T-helper 2 cell treated with Interferon-gamma antibody and Interleukin-4, amounts not matched to agents 5 μg/mL and 100 μg/mL, for 36 hours (primary cell): ENCODE measurements around the gene PRKAR1B.
"Not testable (repeated sequence)": the region's sequence is repeated elsewhere in the genome, so short reads cannot be mapped to it uniquely, and the experiment has no call there.

ENCODE experiments used
- DNase-seq: peaks from one replicate; pipeline ENCODE4 v3.0.0; 2021; ENCODE audit warnings: low spot score
- H3K27ac Mint-ChIP-seq: one replicate; pipeline ENCODE4 v1.8.0; 2021; ENCODE audit warnings: mild to moderate bottlenecking, mixed read lengths
- H3K27me3 Mint-ChIP-seq: one replicate; pipeline ENCODE4 v1.8.0; 2021; ENCODE audit warnings: low read depth, mixed read lengths
- H3K36me3 Mint-ChIP-seq: one replicate; pipeline ENCODE4 v1.8.0; 2021; ENCODE audit warnings: low read depth, mixed read lengths
- H3K4me1 Mint-ChIP-seq: one replicate; pipeline ENCODE4 v1.8.0; 2021; ENCODE audit warnings: low read depth, mixed read lengths
- H3K4me3 Mint-ChIP-seq: one replicate; pipeline ENCODE4 v1.8.0; 2022; ENCODE audit warnings: mild to moderate bottlenecking, moderate library complexity, mixed read lengths
- H3K9me3 Mint-ChIP-seq: one replicate; pipeline ENCODE4 v1.8.0; 2021; ENCODE audit warnings: mixed read lengths

Gene PRKAR1B

GRCh38 chr7:557558-557881, 169.6 kb downstream of the PRKAR1B start:
- Mint-ChIP-seq H3K27ac (no peak overlapping the region), H3K9me3 (no peaks in the 10 kb centered on the region), H3K4me3 (no peak overlapping the region), H3K36me3 (no peaks in the 10 kb centered on the region), H3K4me1 (peaks cover 3% of the 10 kb centered on the region), H3K27me3 (no peaks in the 10 kb centered on the region)
- DNase-seq = no peak

DNA sequence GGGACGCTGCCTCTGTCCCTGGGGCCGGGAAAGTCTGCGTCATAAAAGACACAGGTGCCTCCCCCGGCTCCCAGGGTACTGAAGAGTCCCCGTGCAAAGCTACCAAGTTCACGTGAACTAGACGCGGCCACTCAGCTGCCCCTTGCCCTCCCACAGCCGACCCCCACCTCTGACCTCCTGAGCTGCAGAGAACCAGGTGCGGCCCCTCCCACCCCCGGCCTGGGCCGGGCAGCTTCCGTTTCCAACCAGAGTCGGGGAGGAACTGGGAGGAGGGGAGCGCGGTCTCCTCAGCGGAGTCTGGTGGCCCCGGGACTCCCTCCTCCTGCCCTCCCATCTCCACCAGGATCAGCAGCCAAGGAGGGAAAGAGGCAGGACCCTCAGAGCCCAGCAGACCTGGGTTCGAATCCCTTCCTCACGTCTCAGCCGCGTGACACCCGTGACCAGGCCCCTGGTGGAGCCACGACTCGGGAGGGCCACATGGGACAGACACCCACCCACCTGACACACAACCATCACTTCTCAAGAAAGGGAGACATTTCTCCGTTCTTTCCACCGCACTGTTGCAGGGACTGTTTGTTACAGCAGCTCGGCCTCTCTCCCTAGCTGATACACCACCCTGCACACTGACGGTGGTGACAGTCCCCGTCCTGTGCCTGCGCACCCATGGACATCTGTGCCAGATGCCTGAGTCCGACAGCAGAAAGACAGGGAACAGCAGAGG, 170.1 kb downstream of the PRKAR1B start:
- H3K27me3 Mint-ChIP-seq = no peaks in the 10 kb centered on the region
- DNase-seq = no peak
- no peaks in the 10 kb centered on the region for H3K4me1 Mint-ChIP-seq
- H3K36me3 Mint-ChIP-seq = no peaks in the 10 kb centered on the region
- no peak overlapping the region for H3K27ac Mint-ChIP-seq
- no peaks in the 10 kb centered on the region for H3K9me3 Mint-ChIP-seq
- H3K4me3 Mint-ChIP-seq = no peak overlapping the region

- H3K27ac Mint-ChIP-seq = no peak overlapping the region
- no peak for DNase-seq
- no peak overlapping the region for H3K4me3 Mint-ChIP-seq
- no peaks in the 10 kb centered on the region for H3K9me3 Mint-ChIP-seq
- H3K27me3 Mint-ChIP-seq = no peaks in the 10 kb centered on the region
- H3K4me1 Mint-ChIP-seq = no peaks in the 10 kb centered on the region
- H3K36me3 Mint-ChIP-seq = no peaks in the 10 kb centered on the region
Measured at GRCh38 chr7:556291-556826, 170.7 kb downstream of the PRKAR1B start.

- DNase-seq = no peak
- no peak overlapping the region for H3K4me3 Mint-ChIP-seq
- H3K36me3 Mint-ChIP-seq = no peaks in the 10 kb centered on the region
- no peaks in the 10 kb centered on the region for H3K9me3 Mint-ChIP-seq
- no peaks in the 10 kb centered on the region for H3K4me1 Mint-ChIP-seq
- H3K27me3 Mint-ChIP-seq = no peaks in the 10 kb centered on the region
- H3K27ac Mint-ChIP-seq = no peak overlapping the region
Measured at GRCh38 chr7:555551-556160, 171.4 kb downstream of the PRKAR1B start.

GRCh38 chr7:553636-554111, 173.4 kb downstream of the PRKAR1B start:
- Mint-ChIP-seq H3K27ac (no peak overlapping the region), H3K4me3 (no peak overlapping the region), H3K27me3 (no peaks in the 10 kb centered on the region), H3K4me1 (no peaks in the 10 kb centered on the region), H3K9me3 (no peaks in the 10 kb centered on the region), H3K36me3 (peaks cover 4% of the 10 kb centered on the region)
- no peak for DNase-seq

DNA sequence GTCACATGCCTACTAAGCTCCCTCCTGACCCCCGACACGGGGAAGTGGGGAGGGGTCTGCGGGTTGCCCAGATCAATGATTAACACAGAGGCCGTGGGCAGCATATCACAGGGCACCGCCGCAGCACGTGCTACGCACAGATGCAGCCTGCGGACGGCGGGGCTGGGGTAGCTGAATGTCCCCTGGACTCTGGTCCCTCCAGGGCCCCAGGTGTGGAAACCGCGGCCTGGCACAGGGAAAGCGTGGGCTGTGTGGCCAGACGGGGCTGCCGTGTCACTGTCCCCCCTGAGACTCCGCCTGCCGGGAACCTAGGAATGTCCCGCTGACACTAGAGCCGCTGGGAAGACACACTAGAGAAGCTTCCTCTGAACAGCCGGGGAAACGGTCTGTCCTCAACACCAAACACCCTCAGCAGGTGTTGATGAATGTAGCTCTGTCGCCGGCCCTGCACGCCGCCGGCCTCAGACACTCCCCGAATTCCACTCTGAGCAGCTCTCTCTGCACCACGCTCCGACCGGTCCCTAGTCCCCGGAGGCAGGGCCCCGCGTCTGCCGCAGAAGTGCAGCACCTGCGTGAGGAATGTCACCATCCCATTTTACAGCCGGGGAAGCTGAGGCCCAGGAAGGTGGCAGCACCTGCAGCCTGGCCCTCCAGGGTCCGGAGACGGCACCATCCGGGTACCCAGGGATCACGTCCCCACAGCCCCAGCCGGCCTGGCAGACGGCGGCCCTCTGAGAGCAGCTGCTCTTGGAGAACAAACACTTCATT, 174.0 kb downstream of the PRKAR1B start:
- Mint-ChIP-seq H3K4me3 (no peak overlapping the region), H3K9me3 (no peaks in the 10 kb centered on the region), H3K4me1 (no peaks in the 10 kb centered on the region), H3K36me3 (peaks cover 4% of the 10 kb centered on the region), H3K27ac (no peak overlapping the region), H3K27me3 (no peaks in the 10 kb centered on the region)
- DNase-seq = no peak

DNA sequence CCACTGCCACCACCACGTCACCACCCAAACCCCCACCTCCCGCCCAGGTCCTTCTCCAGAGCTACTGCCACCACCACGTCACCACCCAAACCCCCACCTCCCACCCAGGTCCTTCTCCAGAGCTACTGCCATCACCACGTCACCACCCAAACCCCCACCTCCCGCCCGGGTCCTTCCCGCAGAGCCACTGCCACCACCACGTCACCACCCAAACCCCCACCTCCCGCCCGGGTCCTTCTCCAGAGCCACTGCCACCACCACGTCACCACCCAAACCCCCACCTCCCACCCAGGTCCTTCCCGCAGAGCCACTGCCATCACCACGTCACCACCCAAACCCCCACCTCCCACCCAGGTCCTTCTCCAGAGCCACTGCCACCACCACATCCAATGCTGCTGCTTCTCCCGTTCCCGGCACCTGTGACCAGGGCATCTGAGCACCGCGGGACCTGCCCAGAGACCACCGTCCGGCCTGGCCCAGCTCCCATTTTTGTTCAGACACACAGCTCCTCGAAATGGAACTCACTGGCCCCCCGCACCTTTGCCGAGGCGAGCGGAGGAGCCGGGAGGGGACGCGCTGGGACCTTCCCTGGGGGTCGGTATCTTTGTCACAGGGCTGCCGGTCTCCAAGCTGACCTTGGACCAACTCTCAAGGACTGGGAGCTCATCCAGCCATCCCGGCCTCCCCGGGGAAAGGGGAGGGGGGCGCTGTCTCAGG, 174.8 kb downstream of the PRKAR1B start:
- not testable (repeated sequence) for H3K9me3 Mint-ChIP-seq, H3K36me3 Mint-ChIP-seq, H3K4me3 Mint-ChIP-seq, H3K27ac Mint-ChIP-seq, H3K27me3 Mint-ChIP-seq, H3K4me1 Mint-ChIP-seq, DNase-seq

GRCh38 chr7:551615-551970, 175.5 kb downstream of the PRKAR1B start:
- not testable (repeated sequence) for H3K9me3 Mint-ChIP-seq, DNase-seq, H3K27me3 Mint-ChIP-seq, H3K36me3 Mint-ChIP-seq, H3K27ac Mint-ChIP-seq, H3K4me1 Mint-ChIP-seq, H3K4me3 Mint-ChIP-seq

- Mint-ChIP-seq H3K9me3 (no peaks in the 10 kb centered on the region), H3K4me3 (no peak overlapping the region), H3K4me1 (no peaks in the 10 kb centered on the region), H3K36me3 (peaks cover 4% of the 10 kb centered on the region), H3K27me3 (no peaks in the 10 kb centered on the region), H3K27ac (no peak overlapping the region)
- DNase-seq = no peak
Measured at GRCh38 chr7:550881-551614, 176.0 kb downstream of the PRKAR1B start.

GRCh38 chr7:549891-550625, 177.0 kb downstream of the PRKAR1B start:
- Mint-ChIP-seq H3K27ac (no peak overlapping the region), H3K4me3 (no peak overlapping the region), H3K4me1 (no peaks in the 10 kb centered on the region), H3K9me3 (peaks cover 4% of the 10 kb centered on the region), H3K36me3 (peaks cover 4% of the 10 kb centered on the region), H3K27me3 (no peaks in the 10 kb centered on the region)
- no peak for DNase-seq

- Mint-ChIP-seq H3K27me3 (no peaks in the 10 kb centered on the region), H3K9me3 (peaks cover 4% of the 10 kb centered on the region), H3K36me3 (peaks cover 4% of the 10 kb centered on the region), H3K27ac (no peak overlapping the region), H3K4me1 (no peaks in the 10 kb centered on the region), H3K4me3 (no peak overlapping the region)
- DNase-seq = no peak
Measured at GRCh38 chr7:549066-549890, 177.8 kb downstream of the PRKAR1B start.

- no peak for DNase-seq
- Mint-ChIP-seq H3K27me3 (no peaks in the 10 kb centered on the region), H3K4me1 (no peaks in the 10 kb centered on the region), H3K27ac (no peak overlapping the region), H3K9me3 (peaks cover 4% of the 10 kb centered on the region), H3K36me3 (peaks cover 4% of the 10 kb centered on the region), H3K4me3 (no peak overlapping the region)
Measured at GRCh38 chr7:548401-548800, 178.7 kb downstream of the PRKAR1B start.
